ENCODE measurements around the gene ECEL1. TPM values are rescaled to one million over a fixed set of nuclear protein-coding genes. Genes with fewer than 3 reads are reported as not detected.
A peak's percentile ranks its signal among the peaks of the same experiment; 100 is the strongest.

Gene ECEL1
- total and polyA plus RNA-seq, 2 donors (not counting 1 experiment from before 2014, with no cell fraction given): 0.47 TPM; not detected in 1

DNA sequence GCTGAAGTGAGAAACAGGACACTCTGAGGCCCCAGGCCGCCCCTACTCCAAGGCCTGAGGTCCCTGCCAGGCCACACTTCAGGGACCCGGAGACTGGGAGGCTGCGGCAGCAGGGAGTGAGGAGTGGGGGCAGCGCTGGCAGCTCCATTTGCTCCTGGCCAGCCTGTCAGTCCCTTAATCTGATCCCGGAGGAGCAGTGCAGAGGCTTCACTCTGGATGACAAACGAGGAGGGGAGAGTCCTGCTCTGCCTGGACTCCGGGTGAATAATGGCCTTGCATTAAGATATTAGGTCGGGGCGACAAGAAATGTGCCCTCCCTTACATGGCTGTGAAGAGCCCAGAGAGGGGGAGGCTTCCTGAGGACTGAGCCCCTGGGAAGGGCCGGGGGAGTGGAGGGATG, 18.2 kb upstream of the ECEL1 start:
- no peaks in the 10 kb centered on the region for H3K9me3 Mint-ChIP-seq (ENCODE audit: insufficient read depth)
- peaks cover 14% of the 10 kb centered on the region for H3K4me1 Mint-ChIP-seq
- H3K27ac Mint-ChIP-seq: no peak overlapping the region
- Histone ChIP-seq H3K79me2 (ENCODE audit: control insufficient read depth, insufficient read depth, low read length) (no peaks in the 10 kb centered on the region), H3K9me3 (ENCODE audit: control extremely low read depth in 1 of 3, control insufficient read depth in 2 of 3, insufficient read depth in 1 of 3, low read length in 2 of 3) (no peaks in the 10 kb centered on the region), H3K4me3 (ENCODE audit: control extremely low read depth in 1 of 5, extremely low read depth in 1 of 5, insufficient read depth in 1 of 5, low read depth in 2 of 5, low read length in 4 of 5) (no peak overlapping the region), H4K20me1 (ENCODE audit: control insufficient read depth, insufficient read depth, low read length, poor library complexity, severe bottlenecking) (no peaks in the 10 kb centered on the region), H3K9ac (ENCODE audit: low read length) (no peak overlapping the region), H3K27ac (ENCODE audit: low read length in 2 of 2) (no peak overlapping the region), H3K36me3 (replicated peaks in 1 of 2; ENCODE audit: control extremely low read depth in 1 of 2, control insufficient read depth in 1 of 2, extremely low read depth in 1 of 2, insufficient read depth in 2 of 2, low read length in 1 of 2) (no peaks in the 10 kb centered on the region), H2AFZ (ENCODE audit: insufficient read depth, low read depth, low read length, poor library complexity, severe bottlenecking) (no peak overlapping the region), H3K4me2 (replicated peaks; ENCODE audit: low read depth, low read length, poor library complexity, severe bottlenecking) (no peak overlapping the region), H3K27me3 (replicated peaks in 1 of 4; ENCODE audit: control extremely low read depth in 1 of 4, control insufficient read depth in 3 of 4, insufficient read depth in 4 of 4, low read length in 3 of 4) (peaks cover 0 to 39% (median 7%) of the 10 kb centered on the region in 4 experiments), H3K4me1 (ENCODE audit: control insufficient read depth in 2 of 2, insufficient read depth in 2 of 2, low read length in 2 of 2) (peaks cover 3 to 11% of the 10 kb centered on the region in 2 donors)
- H3K27me3 Mint-ChIP-seq: peaks cover 30% of the 10 kb centered on the region
- TF ChIP-seq, protein P1, sequence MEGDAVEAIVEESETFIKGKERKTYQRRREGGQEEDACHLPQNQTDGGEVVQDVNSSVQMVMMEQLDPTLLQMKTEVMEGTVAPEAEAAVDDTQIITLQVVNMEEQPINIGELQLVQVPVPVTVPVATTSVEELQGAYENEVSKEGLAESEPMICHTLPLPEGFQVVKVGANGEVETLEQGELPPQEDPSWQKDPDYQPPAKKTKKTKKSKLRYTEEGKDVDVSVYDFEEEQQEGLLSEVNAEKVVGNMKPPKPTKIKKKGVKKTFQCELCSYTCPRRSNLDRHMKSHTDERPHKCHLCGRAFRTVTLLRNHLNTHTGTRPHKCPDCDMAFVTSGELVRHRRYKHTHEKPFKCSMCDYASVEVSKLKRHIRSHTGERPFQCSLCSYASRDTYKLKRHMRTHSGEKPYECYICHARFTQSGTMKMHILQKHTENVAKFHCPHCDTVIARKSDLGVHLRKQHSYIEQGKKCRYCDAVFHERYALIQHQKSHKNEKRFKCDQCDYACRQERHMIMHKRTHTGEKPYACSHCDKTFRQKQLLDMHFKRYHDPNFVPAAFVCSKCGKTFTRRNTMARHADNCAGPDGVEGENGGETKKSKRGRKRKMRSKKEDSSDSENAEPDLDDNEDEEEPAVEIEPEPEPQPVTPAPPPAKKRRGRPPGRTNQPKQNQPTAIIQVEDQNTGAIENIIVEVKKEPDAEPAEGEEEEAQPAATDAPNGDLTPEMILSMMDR (IDR thresholded peaks at IDR 0.05): no peak
- TF ChIP-seq EZH2 (IDR thresholded peaks at IDR 0.05; ENCODE audit: borderline replicate concordance, insufficient read depth, low read depth, low read length, poor library complexity, severe bottlenecking): no peak
- CTCF ChIA-PET: no interaction called here
- ATAC-seq (ENCODE audit: low read depth) (no peak), DNase-seq (no peak)
- 53% methylated on average over 10 of the region's 10 CpGs for WGBS (ENCODE audit: insufficient coverage)
- POLR2A ChIA-PET: no interaction called here
- intact Hi-C loops (cut with micrococcal nuclease): no loop called here
- H3K4me3 Mint-ChIP-seq: no peak overlapping the region

DNA sequence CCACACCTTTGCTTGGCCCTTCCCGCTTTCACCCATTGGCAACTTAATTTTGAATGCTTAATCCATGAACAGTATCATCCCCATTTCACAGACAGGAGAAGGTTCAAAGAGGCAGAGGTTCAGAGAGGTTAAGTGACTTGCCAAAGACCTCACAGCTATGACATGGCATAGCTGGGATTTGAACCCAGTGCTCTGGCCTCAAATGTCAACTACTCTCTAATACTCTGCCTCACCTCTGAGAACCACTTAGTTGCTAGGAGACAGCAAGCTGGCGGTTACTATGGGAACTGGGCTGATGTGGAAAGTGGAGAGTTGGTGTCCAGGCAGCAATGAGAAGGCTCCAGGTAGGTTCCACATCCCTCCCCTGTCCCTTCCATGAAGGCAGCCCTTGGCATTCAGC, 16.8 kb upstream of the ECEL1 start:
- WGBS (ENCODE audit: insufficient coverage): no CpG with 5 or more reads among the region's 2 CpGs
- H3K27ac ChIP-seq (ENCODE audit: low read length in 2 of 2): no peak overlapping the region
- TF ChIP-seq, protein P1 (IDR thresholded peaks at IDR 0.05): no peak
- no peak for TF ChIP-seq EZH2 (IDR thresholded peaks at IDR 0.05; ENCODE audit: borderline replicate concordance, insufficient read depth, low read depth, low read length, poor library complexity, severe bottlenecking)
- Mint-ChIP-seq H3K9me3 (ENCODE audit: insufficient read depth) (no peaks in the 10 kb centered on the region), H3K27me3 (peaks cover 41% of the 10 kb centered on the region), H3K27ac (no peak overlapping the region), H3K4me3 (peak overlapping the region; percentile 3), H3K4me1 (peaks cover 14% of the 10 kb centered on the region)
- ChIA-PET CTCF (no interaction called here), POLR2A (no interaction called here)
- no peaks in the 10 kb centered on the region for H3K9me3 ChIP-seq (ENCODE audit: control extremely low read depth in 1 of 3, control insufficient read depth in 2 of 3, insufficient read depth in 1 of 3, low read length in 2 of 3)
- no peaks in the 10 kb centered on the region for H3K36me3 ChIP-seq (replicated peaks in 1 of 2; ENCODE audit: control extremely low read depth in 1 of 2, control insufficient read depth in 1 of 2, extremely low read depth in 1 of 2, insufficient read depth in 2 of 2, low read length in 1 of 2)
- H3K79me2 ChIP-seq (ENCODE audit: control insufficient read depth, insufficient read depth, low read length): no peaks in the 10 kb centered on the region
- H3K4me1 ChIP-seq (ENCODE audit: control insufficient read depth in 2 of 2, insufficient read depth in 2 of 2, low read length in 2 of 2): peaks cover 3 to 11% of the 10 kb centered on the region in 2 donors
- peaks cover 0 to 46% (median 7%) of the 10 kb centered on the region in 4 experiments for H3K27me3 ChIP-seq (replicated peaks in 1 of 4; ENCODE audit: control extremely low read depth in 1 of 4, control insufficient read depth in 3 of 4, insufficient read depth in 4 of 4, low read length in 3 of 4)
- H3K4me2 ChIP-seq (replicated peaks; ENCODE audit: low read depth, low read length, poor library complexity, severe bottlenecking): no peak overlapping the region
- no peaks in the 10 kb centered on the region for H4K20me1 ChIP-seq (ENCODE audit: control insufficient read depth, insufficient read depth, low read length, poor library complexity, severe bottlenecking)
- no peak overlapping the region for H2AFZ ChIP-seq (ENCODE audit: insufficient read depth, low read depth, low read length, poor library complexity, severe bottlenecking)
- intact Hi-C loops (cut with micrococcal nuclease): no loop called here
- no peak for ATAC-seq (ENCODE audit: low read depth)
- no peak for DNase-seq
- H3K4me3 ChIP-seq (ENCODE audit: control extremely low read depth in 1 of 5, extremely low read depth in 1 of 5, insufficient read depth in 1 of 5, low read depth in 2 of 5, low read length in 4 of 5): no peak overlapping the region
- H3K9ac ChIP-seq (ENCODE audit: low read length): no peak overlapping the region

Data from B cell (primary cell).